Measurements from ENCODE around the gene NEFH. TPM values are rescaled to one million over a fixed set of nuclear protein-coding genes. Genes with fewer than 3 reads are reported as not detected.
"Not testable (repeated sequence)": the region's sequence is repeated elsewhere in the genome, so short reads cannot be mapped to it uniquely, and the experiment has no call there.

Gene NEFH
- total and polyA plus RNA-seq, 7 experiments from 2014 or later = 0.19 to 3.2 (median 0.24) TPM

GRCh38 chr22:29487426-29487986, 7.5 kb downstream of the NEFH start:
- no peaks in the 10 kb centered on the region for H3K36me3 ChIP-seq (ENCODE audit: control insufficient read depth in 2 of 3, insufficient read depth in 3 of 3, low read length in 3 of 3)
- peaks cover 0 to 17% (median 2%) of the 10 kb centered on the region in 5 donors for H3K36me3 Mint-ChIP-seq
- CTCF ChIA-PET = no interaction called here
- no peaks in the 10 kb centered on the region for H3K4me1 ChIP-seq (ENCODE audit: control insufficient read depth in 2 of 2, insufficient read depth in 2 of 2, low read length in 2 of 2)
- H3K27ac Mint-ChIP-seq = peak overlapping the region in 1 of 9 donors; percentile 64
- DNase-seq (no peak), ATAC-seq (no peak)
- no peaks in the 10 kb centered on the region for H3K9me3 ChIP-seq (ENCODE audit: control insufficient read depth in 2 of 3, low read length in 3 of 3)
- no peak overlapping the region for H3K27ac ChIP-seq (ENCODE audit: low read depth, low read length)
- no peak overlapping the region for H3K4me3 ChIP-seq (ENCODE audit: low read length)
- peaks cover 0 to 1% (median 0%) of the 10 kb centered on the region in 5 donors for H3K27me3 Mint-ChIP-seq
- H3K27me3 ChIP-seq (ENCODE audit: control insufficient read depth in 2 of 2, insufficient read depth in 2 of 2, low read length in 2 of 2) = no peaks in the 10 kb centered on the region
- POLR2A ChIA-PET = no interaction called here
- H3K4me1 Mint-ChIP-seq = peaks cover 0 to 6% (median 0%) of the 10 kb centered on the region in 7 donors
- H3K9me3 Mint-ChIP-seq = no peaks in the 10 kb centered on the region
- H3K4me3 Mint-ChIP-seq = no peak overlapping the region
- intact Hi-C loops (cut with micrococcal nuclease) = no loop called here

- H3K4me1 Mint-ChIP-seq; H3K4me3 Mint-ChIP-seq; H3K36me3 ChIP-seq (ENCODE audit: control insufficient read depth in 2 of 3, insufficient read depth in 3 of 3, low read length in 3 of 3); H3K9me3 Mint-ChIP-seq; H3K27me3 ChIP-seq (ENCODE audit: control insufficient read depth in 2 of 2, insufficient read depth in 2 of 2, low read length in 2 of 2); H3K27ac ChIP-seq (ENCODE audit: low read depth, low read length); H3K4me3 ChIP-seq (ENCODE audit: low read length); H3K4me1 ChIP-seq (ENCODE audit: control insufficient read depth in 2 of 2, insufficient read depth in 2 of 2, low read length in 2 of 2); H3K9me3 ChIP-seq (ENCODE audit: control insufficient read depth in 2 of 3, low read length in 3 of 3); H3K27me3 Mint-ChIP-seq; DNase-seq; CTCF ChIA-PET; intact Hi-C loops (cut with micrococcal nuclease); H3K27ac Mint-ChIP-seq; POLR2A ChIA-PET: not testable (repeated sequence)
- peak; percentile 27 for ATAC-seq
- peaks cover 0 to 17% (median 2%) of the 10 kb centered on the region in 5 donors for H3K36me3 Mint-ChIP-seq
Observed at GRCh38 chr22:29489127-29489780, 9.2 kb downstream of the NEFH start.

GRCh38 chr22:29491012-29491411, 11.0 kb downstream of the NEFH start:
- H3K4me1 ChIP-seq (ENCODE audit: control insufficient read depth in 2 of 2, insufficient read depth in 2 of 2, low read length in 2 of 2) = no peaks in the 10 kb centered on the region
- CTCF ChIA-PET = no interaction called here
- no peak overlapping the region for H3K27ac ChIP-seq (ENCODE audit: low read depth, low read length)
- H3K27ac Mint-ChIP-seq = no peak overlapping the region
- no peak for ATAC-seq
- peaks cover 0 to 29% (median 13%) of the 10 kb centered on the region in 5 donors for H3K36me3 Mint-ChIP-seq
- POLR2A ChIA-PET = no interaction called here
- H3K4me1 Mint-ChIP-seq = peaks cover 0 to 6% (median 0%) of the 10 kb centered on the region in 7 donors
- no peaks in the 10 kb centered on the region for H3K36me3 ChIP-seq (ENCODE audit: control insufficient read depth in 2 of 3, insufficient read depth in 3 of 3, low read length in 3 of 3)
- H3K27me3 Mint-ChIP-seq = no peaks in the 10 kb centered on the region
- no peaks in the 10 kb centered on the region for H3K27me3 ChIP-seq (ENCODE audit: control insufficient read depth in 2 of 2, insufficient read depth in 2 of 2, low read length in 2 of 2)
- no peak overlapping the region for H3K4me3 ChIP-seq (ENCODE audit: low read length)
- no peak for DNase-seq
- intact Hi-C loops (cut with micrococcal nuclease) = no loop called here
- H3K4me3 Mint-ChIP-seq = no peak overlapping the region
- peaks cover 0 to 5% (median 0%) of the 10 kb centered on the region in 11 donors for H3K9me3 Mint-ChIP-seq
- no peaks in the 10 kb centered on the region for H3K9me3 ChIP-seq (ENCODE audit: control insufficient read depth in 2 of 3, low read length in 3 of 3)

- Mint-ChIP-seq H3K27me3 (no peaks in the 10 kb centered on the region), H3K27ac (no peak overlapping the region), H3K36me3 (peaks cover 0 to 27% (median 13%) of the 10 kb centered on the region in 5 donors)
Observed at GRCh38 chr22:29493636-29494035, 13.6 kb downstream of the NEFH start.

GRCh38 chr22:29499852-29500251, 19.8 kb downstream of the NEFH start:
- H3K36me3 Mint-ChIP-seq = peaks cover 0 to 23% (median 8%) of the 10 kb centered on the region in 5 donors
- DNase-seq (no peak), ATAC-seq (no peak)
- ChIA-PET POLR2A (interaction anchor here (0.6 kb wide), 1 partner anchor 252 kb away, joined by 4 read pairs; no protein-coding TSS in a partner anchor), CTCF (interaction anchor here (0.7 kb wide), 1 partner anchor 20 kb away, joined by 4 read pairs; no protein-coding TSS in a partner anchor)
- Histone ChIP-seq H3K36me3 (ENCODE audit: control insufficient read depth in 2 of 3, insufficient read depth in 3 of 3, low read length in 3 of 3) (no peaks in the 10 kb centered on the region), H3K4me1 (ENCODE audit: control insufficient read depth in 2 of 2, insufficient read depth in 2 of 2, low read length in 2 of 2) (no peaks in the 10 kb centered on the region), H3K27ac (ENCODE audit: low read depth, low read length) (no peak overlapping the region), H3K27me3 (ENCODE audit: control insufficient read depth in 2 of 2, insufficient read depth in 2 of 2, low read length in 2 of 2) (no peaks in the 10 kb centered on the region), H3K4me3 (ENCODE audit: low read length) (no peak overlapping the region), H3K9me3 (ENCODE audit: control insufficient read depth in 2 of 3, low read length in 3 of 3) (no peaks in the 10 kb centered on the region)
- H3K4me1 Mint-ChIP-seq = no peaks in the 10 kb centered on the region
- H3K9me3 Mint-ChIP-seq = no peaks in the 10 kb centered on the region
- no peak overlapping the region for H3K27ac Mint-ChIP-seq
- no peaks in the 10 kb centered on the region for H3K27me3 Mint-ChIP-seq
- H3K4me3 Mint-ChIP-seq = no peak overlapping the region
- intact Hi-C loops (cut with micrococcal nuclease) = no loop called here

More at GRCh38 chr22:29493636-29494035, 13.6 kb downstream of the NEFH start:
- H3K27me3 ChIP-seq (ENCODE audit: control insufficient read depth in 2 of 2, insufficient read depth in 2 of 2, low read length in 2 of 2) = no peaks in the 10 kb centered on the region
- no peaks in the 10 kb centered on the region for H3K36me3 ChIP-seq (ENCODE audit: control insufficient read depth in 2 of 3, insufficient read depth in 3 of 3, low read length in 3 of 3)
- intact Hi-C loops (cut with micrococcal nuclease) = no loop called here
- no peak overlapping the region for H3K4me3 Mint-ChIP-seq
- ATAC-seq = no peak
- H3K27ac ChIP-seq (ENCODE audit: low read depth, low read length) = no peak overlapping the region
- ChIA-PET POLR2A (no interaction called here), CTCF (no interaction called here)
- no peaks in the 10 kb centered on the region for H3K9me3 ChIP-seq (ENCODE audit: control insufficient read depth in 2 of 3, low read length in 3 of 3)
- H3K9me3 Mint-ChIP-seq = peaks cover 0 to 5% (median 0%) of the 10 kb centered on the region in 11 donors
- H3K4me3 ChIP-seq (ENCODE audit: low read length) = no peak overlapping the region
- H3K4me1 ChIP-seq (ENCODE audit: control insufficient read depth in 2 of 2, insufficient read depth in 2 of 2, low read length in 2 of 2) = no peaks in the 10 kb centered on the region
- DNase-seq = no peak
- peaks cover 0 to 6% (median 0%) of the 10 kb centered on the region in 7 donors for H3K4me1 Mint-ChIP-seq

- H3K27ac Mint-ChIP-seq = peak overlapping the region in 1 of 9 donors; percentile 39
- CTCF ChIA-PET = no interaction called here
- H3K36me3 Mint-ChIP-seq = peaks cover 0 to 33% (median 10%) of the 10 kb centered on the region in 5 donors
Observed at GRCh38 chr22:29503811-29504372, 23.9 kb downstream of the NEFH start.

More at GRCh38 chr22:29503811-29504372, 23.9 kb downstream of the NEFH start:
- H3K27me3 Mint-ChIP-seq = no peaks in the 10 kb centered on the region
- no peaks in the 10 kb centered on the region for H3K27me3 ChIP-seq (ENCODE audit: control insufficient read depth in 2 of 2, insufficient read depth in 2 of 2, low read length in 2 of 2)
- no peak overlapping the region for H3K4me3 ChIP-seq (ENCODE audit: low read length)
- H3K4me1 Mint-ChIP-seq = no peaks in the 10 kb centered on the region
- H3K9me3 ChIP-seq (ENCODE audit: control insufficient read depth in 2 of 3, low read length in 3 of 3) = no peaks in the 10 kb centered on the region
- ATAC-seq = no peak
- POLR2A ChIA-PET = no interaction called here
- H3K36me3 ChIP-seq (ENCODE audit: control insufficient read depth in 2 of 3, insufficient read depth in 3 of 3, low read length in 3 of 3) = peaks cover 0 to 37% (median 7%) of the 10 kb centered on the region in 3 experiments
- intact Hi-C loops (cut with micrococcal nuclease) = no loop called here
- no peak overlapping the region for H3K4me3 Mint-ChIP-seq
- no peak for DNase-seq
- no peaks in the 10 kb centered on the region for H3K4me1 ChIP-seq (ENCODE audit: control insufficient read depth in 2 of 2, insufficient read depth in 2 of 2, low read length in 2 of 2)
- no peak overlapping the region for H3K27ac ChIP-seq (ENCODE audit: low read depth, low read length)
- H3K9me3 Mint-ChIP-seq = no peaks in the 10 kb centered on the region

Data from naive thymus-derived CD4-positive, alpha-beta T cell (primary cell).